NCI-H2081 (cell line): ENCODE measurements around the gene ARSB.
"Not testable (repeated sequence)": the region's sequence is repeated elsewhere in the genome, so short reads cannot be mapped to it uniquely, and the experiment has no call there.

Experiments used
- DNase-seq, 2 experiments: peaks; one replicate each; lab custom pipeline; 2025; lab: John Stamatoyannopoulos, UW

ARSB gene

DNA sequence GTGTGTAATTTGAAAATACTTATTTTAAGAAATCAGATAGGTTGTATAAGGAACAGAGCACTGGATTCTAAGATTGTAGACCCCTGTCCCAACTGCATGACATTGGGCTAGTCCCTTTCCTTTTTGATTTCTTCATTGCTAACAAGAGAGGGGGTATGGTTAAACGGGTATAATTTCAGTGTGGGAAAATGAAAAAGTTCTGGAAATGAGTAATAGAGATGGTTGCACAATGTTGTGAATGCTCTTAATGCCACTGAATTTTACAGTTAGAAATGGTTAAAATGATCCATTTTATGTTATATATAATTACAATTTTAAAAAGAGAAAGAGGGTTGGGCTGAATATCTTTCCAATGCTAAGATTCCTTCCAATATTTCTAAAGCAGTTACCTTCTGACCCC is 233.2 kb downstream of the ARSB start:
- DNase-seq = no peak

DNA sequence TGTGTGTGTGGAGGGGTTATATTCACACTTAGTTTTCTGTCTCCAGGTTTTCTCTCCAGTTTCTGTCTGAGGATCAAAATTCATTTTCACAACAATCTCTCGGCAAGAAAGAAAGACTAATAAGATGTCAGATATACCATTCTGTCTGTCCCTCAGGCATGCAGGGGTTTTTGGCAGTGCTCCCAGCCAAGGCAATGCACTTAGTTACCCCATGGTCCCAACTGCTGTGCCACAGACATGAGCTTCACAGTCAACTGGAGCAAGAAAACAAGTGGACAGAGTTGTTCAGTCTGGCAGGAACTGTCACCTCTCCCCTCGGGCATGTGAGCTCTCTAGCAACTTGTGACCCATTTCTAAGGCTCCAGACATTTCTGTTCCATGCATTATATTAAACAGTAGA is 234.8 kb downstream of the ARSB start:
- no peak for DNase-seq

DNA sequence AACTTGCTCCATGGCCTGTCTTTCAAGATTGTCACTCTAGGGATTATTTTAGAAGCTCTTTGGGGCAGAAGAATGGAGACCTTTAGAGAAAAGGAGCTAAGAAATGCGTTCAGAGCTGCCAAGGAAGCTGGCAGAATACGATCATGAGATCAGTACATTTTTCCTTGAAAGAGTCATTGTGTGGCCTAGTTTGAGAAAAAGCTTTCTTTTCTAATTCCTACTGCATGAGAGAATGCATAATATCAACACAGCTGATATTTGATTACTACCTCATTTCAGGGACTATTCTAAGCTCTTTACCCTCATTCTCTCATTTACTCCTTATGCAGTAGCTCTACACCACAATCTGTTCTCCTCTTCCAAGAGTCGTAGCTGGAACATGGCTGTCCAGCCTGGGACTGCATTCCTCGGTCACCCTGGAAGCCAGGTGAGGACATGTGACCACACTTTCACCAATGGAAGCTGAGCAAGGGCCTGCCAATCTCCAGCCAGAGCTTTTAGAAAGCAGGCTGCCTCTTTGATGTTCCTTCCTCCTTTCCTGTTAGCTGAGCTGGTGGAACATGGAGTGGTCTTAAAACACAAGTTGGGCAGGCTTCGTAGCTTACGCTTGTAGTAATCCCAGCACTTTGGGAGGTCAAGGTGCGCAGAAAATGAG is 237.3 kb downstream of the ARSB start:
- no peak for DNase-seq

DNA sequence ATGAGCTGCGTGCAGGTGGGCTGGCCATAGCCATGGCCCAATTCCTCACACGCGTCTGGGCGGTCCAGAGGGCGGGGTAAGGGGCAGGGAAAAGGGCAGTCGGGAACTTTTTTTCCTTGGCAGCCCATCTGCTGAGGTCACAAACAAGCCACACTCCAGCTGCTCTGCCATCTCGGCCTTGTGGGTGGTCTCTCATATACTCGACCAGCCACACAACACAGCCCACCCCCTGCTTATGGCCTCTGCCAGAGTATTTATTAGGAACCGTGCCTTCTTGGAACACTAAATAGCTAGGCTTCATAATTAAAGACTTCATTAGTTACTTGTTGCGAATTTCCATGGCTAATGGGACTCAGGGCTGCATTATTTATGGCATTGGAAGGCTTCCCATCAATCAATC is 238.1 kb downstream of the ARSB start:
- DNase-seq = no peak

DNA sequence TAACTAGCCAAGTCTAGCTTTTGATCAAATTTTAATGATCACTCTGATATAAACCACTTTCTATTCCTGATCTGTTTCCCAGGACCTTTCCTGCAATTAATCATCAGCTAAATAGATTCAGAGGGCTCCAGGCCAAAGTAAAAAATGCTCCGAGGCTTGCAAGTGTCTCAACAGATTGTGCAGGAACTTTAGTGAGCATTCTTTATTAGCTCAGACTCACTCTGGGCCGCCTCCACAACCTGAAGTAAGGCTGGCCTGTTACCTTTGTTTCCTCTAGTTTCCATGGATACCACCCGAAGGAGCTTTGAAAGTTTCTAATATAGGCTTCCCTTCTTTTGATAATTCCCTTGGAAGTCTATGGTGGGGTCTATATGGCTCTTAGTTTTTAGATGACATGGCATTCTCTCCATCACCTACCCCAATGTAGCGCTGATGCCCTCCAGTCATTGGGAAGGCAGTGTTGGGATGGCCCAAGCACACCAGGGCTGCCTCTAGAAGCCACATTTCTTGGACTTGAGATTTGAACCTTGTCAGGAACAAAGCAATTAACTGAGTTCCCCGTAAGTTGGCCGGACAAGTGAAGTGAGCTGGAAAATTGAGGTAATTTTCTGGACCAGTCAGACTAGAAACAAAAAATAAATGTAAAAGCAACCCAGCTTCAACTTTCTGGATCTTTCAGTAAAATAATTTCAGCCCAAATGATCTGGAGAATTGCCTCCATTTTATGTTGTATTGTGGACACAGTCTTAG is 238.9 kb downstream of the ARSB start:
- DNase-seq = no peak

DNA sequence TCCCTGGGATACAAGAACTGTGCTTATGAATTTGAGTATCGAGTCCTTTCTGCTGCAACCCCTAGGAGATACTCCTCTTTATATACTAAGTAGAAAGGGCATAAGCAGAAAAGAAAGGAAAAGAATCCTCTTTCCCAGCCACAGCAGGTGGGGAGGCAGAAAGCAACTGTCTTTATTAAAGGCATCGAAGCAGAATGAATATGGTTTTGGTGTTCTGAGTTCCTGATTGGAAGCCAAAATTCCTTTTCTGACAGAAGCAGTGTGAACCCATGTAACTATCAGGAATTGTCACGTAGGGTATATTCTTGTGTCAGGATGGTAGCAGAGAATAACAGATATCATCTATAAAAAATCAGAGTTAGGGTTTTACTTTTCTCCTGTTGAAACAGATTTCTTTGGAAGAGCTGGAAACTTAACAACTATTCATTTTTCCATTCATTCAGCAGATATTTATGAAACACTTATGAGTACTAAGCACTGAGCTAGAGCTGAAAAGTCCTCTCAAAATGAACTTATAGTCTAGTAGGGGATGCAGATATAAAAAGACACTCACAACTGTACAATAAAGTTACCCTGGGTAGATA is 240.1 kb downstream of the ARSB start:
- no peak for DNase-seq

DNA sequence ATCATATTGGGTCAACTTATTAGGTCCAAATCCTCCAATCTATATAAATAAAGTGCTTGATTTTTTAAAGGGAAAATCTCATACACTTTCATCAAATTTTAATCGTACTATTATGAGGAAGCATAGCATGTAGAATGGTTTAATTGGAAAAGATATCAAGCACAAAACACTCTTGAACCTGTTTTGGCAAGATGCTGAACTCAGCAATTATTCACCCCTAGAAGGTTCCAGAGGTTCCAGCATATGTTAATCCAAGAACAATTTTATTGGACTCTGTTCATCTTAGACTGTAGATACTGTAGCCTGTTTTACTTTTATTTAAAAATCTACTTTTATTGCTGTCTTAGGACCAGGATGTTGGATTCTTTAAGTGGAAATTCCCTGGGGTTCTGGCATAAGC is 244.1 kb downstream of the ARSB start:
- DNase-seq = no peak

DNA sequence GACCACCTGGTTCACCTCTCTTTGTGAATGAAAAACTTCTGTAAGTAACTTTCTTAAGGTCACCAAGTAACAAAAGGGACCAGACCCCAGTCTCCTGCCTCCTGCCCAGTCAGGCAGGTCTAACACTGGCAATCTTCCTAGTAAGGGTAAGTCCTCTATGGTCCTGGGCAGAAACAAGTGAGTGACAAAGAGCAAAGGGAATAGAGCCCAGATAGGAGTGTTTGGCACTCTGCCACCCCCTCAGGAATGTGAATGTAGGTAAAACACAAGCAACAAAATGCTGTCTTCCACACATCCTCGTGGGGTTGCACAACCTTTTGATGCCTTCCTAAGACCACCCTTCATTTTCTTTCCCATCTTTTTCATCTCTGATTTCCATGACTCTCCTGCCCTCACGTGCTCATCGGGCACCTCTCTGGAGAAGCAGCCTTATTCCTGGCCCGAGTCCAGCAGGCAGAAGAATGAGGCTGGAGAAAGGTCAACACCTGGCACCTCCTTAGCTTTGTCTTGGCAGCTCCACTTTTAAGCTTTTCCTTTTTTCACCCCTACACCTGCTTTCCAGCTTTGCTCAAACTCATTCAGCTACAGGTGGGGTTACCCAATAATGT is 246.3 kb downstream of the ARSB start:
- no peak for DNase-seq

DNA sequence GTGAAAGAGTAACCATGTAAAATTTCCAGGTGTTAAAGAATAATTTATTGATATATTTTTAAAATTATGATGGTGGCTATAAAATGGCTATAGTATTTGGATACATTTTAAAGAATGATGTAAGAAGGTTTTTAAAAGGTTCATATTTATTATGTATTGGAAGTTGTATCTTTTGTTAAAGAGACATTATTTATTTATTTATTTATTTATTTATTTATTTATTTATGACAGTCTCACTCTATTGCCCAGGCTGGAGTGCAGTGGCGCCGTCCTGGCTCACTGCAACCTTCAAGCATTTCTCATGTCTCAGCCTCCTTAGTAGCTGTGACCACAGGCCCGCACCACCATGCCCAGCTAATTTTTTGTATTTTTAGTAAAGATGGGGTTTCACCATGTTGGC is 247.0 kb downstream of the ARSB start:
- DNase-seq = no peak

DNA sequence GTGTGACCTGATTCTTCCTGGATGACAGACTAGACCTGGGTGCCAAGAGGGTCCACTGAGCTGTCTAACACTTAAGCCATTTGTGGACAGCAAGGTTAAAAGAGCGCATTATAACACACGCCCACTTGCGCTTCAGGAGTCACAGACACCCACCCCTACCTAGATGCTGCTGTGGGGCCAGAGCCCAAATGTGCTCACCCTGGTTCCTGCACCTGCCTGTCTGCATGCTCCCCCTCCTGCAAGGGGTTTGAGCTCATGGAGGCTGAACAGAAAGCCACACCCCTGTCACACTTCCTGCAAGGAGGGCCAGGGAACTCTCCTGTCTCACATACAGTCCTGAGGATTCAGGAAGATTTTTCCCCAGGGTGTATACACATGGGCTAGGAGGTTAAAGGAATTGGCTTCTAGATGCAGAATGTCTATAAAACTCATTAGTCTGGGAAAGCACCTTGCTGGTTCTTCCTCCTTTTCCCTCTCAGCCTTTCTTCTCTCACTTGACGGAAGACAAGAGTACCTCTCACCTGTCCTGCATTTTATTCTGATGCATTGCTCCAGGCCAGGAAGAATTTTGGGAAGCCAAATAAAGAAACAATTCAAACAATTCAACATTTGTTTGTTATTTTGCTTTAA is 249.2 kb downstream of the ARSB start:
- DNase-seq = no peak

DNA sequence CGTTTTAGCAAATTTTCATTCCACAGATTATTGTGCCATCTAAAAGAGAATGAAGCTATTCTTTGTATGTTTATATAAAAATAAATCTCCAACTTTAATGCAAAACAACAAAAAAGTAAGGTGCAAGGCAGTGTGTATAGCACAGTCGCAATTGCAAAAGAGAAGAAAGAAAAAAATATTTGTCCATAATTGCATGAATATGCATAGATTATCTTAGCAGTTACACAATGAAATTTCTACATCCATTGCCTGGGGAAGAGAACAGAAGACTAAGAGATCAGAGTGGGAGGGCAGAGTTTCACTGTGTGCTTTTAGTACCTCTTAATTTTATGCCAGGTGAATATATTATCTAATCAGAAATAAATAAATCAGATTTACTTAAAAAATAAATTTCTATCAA is 250.2 kb downstream of the ARSB start:
- DNase-seq = no peak

DNA sequence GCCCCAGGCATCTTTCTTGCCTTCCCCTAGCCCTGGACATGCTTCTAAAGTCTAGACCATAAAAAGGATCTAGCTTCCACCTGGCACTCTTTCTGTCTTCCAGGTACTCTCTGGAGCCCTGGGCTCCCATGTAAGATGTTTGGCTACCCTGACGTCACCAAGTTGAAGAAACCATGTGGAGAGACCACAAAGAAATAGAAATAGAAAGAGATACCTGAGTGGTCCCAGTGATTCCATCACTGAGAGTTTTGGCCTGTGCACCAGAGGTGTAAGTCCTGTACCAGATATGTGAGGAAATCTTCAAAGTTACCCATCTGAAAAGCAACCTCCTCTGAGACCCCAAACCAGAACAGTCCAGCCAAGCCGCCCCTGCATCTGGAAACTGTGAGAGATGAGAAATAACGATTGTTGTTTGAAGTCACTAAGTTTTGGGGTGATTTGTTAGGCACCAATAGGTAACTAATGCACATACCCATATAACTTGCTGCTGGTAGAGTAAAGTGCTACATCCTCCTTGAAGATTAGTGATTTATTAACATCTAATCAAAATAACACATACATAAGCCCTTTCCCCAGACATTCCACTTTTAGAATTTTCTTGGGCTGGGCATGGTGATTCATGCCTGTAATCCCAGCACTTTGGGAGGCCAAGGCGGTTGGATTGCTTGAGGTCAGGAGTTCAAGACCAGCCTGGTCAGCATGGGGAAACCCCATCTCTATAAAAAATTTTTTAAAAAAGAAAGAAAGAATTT is 250.8 kb downstream of the ARSB start:
- no peak for DNase-seq

DNA sequence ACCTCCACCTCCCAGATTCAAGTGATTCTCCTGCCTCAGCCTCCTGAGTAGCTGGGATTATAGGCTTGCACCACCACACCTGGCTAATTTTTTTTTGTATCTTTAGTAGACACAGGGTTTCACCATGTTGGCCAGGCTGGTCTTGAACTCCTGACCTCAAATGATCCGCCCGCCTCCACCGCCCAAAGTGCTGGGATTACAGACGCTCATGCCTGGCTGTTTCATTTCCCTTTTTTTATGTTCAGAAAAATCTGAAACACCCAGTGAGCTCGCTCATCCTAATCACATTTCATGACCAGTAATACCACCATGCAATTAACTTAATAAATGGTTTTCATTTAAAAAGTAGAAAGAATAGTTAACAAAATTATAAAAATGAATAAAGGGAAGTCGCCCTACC is 252.4 kb downstream of the ARSB start:
- DNase-seq = not testable (repeated sequence)

DNA sequence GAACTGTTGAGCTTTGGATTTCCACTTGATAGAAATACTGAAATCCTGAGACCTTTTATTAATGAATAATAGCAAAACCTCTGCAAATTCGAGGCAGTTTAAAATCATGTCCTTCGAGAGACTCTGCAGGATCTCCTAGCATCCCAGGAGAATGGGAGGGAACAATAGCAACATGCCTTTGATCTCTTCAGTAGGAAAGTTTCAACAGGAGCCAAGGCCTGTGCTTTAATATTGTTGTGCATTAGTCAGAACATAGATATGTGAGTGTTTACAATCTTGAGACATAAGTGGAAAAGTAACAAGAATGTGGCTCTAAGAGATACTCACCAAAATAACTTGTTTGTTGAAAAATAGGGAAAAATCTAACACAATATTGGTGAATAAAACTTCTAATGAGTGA is 253.2 kb downstream of the ARSB start:
- no peak for DNase-seq

DNA sequence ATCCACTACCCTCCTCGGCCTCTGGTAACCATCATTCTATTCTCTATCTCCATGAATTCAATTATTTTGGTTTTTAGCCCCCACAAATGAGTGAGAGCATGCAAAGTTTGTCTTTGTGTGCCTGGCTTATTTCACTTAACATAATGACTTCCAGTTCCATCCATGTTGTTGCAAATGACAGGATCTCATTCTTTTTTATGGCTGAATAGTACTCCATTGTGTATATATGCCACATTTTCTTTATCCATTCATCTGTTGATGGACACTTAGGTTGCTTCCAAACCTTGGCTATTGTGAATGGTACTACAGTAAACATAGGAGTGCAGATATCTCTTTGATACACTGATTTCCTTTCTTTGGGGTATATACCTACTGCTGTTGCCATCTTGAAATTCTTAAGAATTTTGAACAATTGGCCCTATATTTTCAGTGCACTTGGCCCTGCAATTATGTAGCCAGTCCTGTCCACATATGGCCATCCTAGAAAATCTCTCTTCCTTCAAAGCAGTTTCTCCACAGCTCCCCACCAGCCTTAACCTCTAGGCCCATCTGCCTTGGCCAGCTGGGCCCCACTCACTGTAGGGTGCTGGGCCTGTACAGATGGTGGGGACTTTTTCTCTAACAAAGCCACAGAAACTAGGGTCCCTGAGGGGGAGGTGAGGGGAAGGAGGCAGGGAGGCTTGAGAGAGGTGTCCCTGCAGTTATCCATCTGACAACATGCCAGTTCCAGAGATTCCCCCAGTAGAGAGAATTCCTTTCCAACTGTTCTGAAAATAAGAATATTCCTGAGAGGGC is 254.6 kb downstream of the ARSB start:
- DNase-seq = no peak

DNA sequence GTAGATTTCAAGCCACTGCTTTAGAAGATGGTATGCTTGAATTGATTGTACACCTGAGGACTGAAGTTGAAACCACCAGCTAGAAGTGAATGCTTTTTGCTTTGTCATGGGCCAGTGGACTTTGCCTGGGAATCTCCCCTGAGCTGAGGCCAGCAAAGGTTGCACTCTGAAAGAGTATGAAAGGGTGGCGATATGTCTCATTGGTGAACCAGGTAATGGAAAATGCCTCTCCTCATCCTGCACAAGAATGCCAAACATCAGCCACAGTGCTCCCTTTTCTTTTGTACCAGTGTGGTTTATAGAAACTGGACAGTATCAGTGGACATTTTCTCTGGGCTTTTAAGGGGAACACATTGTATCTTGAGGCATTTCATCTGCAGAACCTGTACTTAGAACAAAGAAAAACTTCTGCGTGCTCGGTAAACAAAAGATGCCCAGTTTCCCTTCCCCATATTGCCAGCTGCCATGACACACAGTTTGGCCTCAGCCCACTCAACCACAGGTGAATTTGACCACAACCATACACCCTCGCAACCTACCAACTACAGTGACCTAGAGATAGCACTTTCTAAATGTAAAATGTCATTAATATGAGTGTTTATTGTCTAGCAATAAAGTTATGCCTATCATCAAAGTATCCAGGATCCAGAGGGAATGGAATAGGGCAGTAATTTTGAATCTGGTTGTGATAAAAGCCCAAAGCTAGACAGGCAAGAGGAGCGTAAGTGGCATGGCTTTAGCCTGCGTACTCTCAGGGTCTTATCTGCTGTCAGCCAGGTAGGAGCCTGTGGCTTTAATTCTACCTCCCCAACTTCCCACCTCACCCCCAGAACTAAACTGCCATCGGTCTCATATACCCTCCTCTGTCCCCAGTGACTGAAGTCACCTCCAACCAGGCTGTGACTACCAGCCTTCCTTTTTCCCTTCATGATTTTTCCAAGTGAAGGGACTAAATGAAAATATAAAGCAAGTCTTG is 257.0 kb downstream of the ARSB start:
- DNase-seq = no peak
